GM18499 (cell line): ENCODE data around the gene LRRC45.

Experiments used
- ATAC-seq: cut with Tn5 transposase; IDR thresholded peaks from one replicate; pipeline ENCODE4 v1.9.1; 2021; ENCODE audit warnings: moderate number of reproducible peaks; ENCODE audit not compliant: insufficient read depth, unreplicated experiment

LRRC45 gene

GRCh38 chr17:81993729-81994592, 29.1 kb upstream of the LRRC45 start:
- no peak for ATAC-seq

GRCh38 chr17:81994593-81995462, 28.3 kb upstream of the LRRC45 start:
- no peak for ATAC-seq

DNA sequence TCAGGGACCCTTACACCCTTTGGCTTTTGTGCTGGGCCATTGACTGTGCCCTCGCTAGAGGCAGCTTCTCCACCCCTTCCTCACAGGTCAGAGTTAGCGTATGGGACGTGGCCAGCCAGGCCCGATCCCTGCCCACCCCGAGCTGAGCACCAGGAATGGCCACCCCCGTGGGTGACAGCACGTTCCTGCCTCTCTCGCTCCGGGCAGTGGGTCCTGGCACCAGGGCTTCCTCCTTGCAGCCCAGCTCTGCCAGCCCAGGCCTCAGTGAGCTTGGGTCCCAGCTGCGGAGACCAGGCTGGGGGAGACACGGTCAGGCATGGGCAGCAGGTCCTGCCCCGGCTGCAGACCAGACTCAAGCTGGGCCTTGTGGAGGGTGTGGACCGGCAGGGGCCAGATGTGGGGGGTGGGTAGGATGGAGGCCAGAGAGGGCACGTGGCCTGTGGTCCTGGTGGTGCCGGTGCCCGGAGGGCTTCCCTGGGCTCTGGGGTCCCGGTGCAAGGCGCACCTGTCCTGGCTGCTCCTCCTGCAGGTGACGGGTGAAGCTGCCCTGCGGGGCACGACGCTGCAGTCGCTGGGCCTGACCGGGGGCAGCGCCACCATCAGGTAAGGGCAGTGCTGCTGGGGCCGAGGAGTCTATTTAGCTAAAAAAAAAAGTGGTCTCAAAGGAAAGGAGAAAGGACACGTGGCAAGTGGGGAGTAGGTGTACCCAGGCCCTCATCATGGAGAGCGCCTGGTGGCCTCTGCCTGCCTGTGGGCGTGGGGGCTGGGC, 27.5 kb upstream of the LRRC45 start:
- ATAC-seq = no peak

- ATAC-seq = no peak
Observed at GRCh38 chr17:81996232-81996756, 26.8 kb upstream of the LRRC45 start.

DNA sequence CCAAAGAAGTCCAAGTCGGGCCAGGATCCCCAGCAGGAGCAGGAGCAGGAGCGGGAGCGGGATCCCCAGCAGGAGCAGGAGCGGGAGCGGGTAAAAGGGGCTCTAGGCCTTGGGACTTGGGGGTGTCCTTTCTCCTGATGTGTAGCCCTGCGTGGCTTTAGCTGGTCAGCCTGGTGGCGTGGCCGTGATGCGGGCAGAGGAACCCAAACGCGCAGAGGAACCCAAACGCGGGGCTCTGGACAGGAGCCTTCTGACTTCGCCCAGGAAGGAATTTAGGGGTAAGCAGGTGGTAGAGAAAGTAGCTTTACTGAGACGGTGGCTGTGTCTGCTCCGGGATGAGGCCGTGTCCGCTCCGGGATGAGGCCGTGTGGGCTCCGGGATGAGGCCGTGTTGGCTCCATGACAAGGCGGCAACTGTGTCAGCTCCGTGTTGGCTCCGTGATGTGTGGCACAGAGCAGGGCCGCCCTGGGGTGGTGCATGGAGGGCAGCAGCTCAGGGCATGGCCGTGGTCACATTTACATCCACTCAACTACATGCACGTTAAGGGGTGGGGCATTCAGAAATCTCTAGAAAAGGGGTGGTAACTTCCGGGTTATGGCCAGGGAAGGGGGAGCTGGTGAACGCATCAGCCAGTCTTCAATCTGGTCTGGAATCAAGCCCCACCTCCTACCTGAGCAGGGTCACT, 26.2 kb upstream of the LRRC45 start:
- ATAC-seq = no peak

GRCh38 chr17:81998212-81998611, 24.9 kb upstream of the LRRC45 start:
- no peak for ATAC-seq

DNA sequence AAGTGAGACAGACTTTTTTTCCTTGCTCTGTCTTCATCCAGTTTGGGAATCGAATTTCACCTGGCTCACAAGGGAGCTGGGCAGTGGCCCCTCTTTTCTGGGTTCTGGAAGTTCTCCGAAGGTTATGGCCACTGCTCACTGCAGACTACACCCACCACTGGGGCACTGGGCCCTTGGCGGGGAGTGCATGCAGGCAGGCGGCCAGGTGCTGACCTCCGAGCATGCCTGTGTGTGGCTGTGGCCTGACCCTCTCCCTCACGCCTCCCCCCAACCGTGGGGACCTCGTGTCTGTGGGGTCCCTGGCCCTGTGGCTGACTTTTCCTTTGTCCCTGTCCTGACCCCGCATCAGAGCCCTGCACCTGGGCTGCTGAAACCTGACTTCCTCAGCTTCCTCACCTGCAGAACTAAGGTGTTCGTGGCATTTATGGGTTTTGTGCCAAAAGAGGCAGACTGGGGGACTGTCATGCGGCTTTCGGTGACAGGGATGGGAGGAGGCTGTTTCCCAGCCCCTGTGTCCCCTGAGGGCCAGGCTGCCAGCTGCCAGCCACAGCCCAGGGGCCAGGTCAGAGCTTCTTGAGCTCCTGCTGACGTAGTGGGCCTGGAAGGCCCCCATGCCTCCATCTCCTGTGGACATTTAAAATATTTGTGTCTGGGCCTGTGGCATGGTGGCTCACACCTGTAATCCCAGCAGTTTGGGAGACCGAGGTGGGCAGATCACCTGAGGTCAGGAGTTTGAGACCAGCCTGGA, 24.2 kb upstream of the LRRC45 start:
- ATAC-seq = no peak

DNA sequence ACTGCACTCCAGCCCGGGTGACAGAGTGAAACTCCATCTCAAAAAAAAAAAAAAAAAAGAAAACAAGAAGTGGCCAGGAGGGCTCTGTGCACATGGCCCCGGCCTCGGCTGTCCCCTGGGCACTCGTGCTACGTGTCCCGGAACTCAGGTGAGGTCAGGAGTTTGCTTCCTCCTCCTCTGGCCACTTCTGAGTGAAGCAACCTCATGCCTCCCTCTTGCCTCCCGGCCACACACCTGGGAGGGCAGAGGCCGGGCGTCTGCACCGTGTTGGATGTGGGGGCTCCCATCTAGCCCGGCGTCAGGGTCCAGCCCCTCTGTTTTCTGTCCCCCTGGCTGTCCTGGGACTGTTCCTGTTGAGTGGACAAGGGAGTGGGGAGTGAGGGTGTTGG, 23.5 kb upstream of the LRRC45 start:
- ATAC-seq = no peak

DNA sequence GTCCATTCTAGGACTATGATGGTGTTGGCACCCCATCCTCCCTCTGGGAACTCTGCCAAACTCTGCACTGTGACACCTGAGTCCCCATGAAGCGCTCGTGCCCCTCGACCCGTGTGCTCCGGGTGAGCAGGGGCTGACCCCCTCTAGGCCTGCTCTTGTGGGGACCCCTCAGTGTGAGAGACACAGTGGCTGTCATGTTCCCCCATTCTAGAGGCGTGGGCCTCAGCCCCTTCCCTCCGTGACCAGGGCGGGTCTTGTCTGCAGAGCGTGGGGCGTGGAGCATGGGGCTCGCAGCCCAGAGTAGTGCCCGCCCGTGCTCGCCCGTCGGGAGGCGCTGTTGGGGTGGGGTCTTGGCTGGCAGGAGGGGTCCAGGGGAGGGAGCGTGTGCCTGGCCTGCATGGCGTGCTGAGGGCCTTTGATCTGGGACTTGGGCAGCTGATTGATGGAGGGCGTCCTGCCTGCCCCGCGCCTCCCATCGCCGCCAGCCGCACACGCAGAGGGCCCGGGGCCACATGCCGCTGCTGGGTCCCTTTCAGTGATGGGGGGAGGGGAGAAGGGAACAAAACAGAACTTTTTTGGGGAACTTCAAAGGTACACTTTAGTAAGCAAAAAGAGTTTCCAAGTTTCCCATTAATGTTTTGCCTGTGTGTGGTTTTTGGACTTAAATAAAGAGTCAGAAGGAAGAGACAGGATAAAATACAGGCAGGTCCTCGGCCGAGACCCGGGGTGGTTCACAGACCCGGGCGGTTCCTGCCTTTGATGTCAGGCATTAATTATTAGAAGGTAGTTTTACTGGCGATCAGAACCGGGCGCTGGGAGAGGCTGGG, 22.9 kb upstream of the LRRC45 start:
- ATAC-seq = no peak

DNA sequence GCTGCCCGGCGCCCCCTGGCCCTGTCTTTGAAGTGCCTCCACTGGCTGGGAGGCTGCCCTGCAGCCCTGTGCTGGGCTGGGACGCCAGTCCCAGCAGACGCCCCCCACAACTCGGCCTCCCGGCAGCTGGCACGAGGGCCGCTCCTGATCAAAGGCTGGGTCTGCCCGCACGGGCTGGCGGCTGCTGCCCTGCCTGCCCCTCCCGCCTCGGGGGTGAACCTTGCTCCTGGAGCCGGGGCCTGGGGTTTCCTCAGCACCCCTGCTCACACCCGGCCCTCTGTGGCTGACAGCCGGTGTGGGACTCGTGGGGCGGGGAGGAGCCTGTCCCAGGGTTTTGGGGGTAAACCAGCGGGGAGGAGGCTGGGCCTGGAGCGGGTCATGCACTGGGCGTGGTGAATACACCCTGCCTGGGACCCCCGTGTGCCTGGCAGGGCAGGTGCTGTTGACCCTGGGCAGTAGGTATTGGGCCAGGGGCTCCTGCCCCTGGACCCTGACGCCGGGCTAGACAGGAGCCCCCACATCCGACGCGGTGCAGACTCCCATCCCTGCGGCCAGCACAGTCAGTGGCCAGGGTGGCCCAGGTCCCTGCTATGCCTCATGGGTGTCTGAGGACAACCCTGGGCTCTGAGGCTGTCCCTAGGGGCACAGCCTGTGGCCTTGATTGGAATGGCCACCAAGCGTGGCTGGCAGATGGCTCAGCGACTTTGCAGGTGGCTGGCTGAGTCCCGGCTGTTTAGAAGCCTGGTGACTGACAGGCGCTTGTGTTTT, 22.1 kb upstream of the LRRC45 start:
- no peak for ATAC-seq

DNA sequence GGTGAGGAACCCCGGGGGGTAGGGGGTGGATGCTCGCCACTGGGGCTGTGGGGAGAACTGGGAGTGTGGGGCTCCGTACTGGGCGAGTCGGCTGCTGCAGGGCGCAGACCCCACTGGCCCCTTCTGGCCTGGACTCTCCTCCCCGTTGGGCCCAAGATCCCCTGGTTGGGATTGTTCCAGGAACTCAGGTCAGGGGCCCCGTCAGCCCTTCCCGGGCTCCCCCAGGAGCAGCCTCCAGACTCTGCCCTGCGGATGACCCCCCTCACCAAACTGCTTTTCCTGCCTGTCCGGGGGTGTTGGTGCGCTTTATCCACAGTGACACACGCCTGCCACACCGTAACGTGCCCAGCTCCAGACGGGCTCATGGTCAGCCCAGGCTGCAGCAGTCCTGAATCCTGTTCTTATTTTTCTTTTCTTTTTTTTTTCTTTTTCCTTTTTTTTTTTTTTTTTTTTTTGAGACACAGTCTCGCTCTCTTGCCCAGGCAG, 21.5 kb upstream of the LRRC45 start:
- ATAC-seq = no peak

GRCh38 chr17:82003411-82004381, 19.4 kb upstream of the LRRC45 start:
- no peak for ATAC-seq

DNA sequence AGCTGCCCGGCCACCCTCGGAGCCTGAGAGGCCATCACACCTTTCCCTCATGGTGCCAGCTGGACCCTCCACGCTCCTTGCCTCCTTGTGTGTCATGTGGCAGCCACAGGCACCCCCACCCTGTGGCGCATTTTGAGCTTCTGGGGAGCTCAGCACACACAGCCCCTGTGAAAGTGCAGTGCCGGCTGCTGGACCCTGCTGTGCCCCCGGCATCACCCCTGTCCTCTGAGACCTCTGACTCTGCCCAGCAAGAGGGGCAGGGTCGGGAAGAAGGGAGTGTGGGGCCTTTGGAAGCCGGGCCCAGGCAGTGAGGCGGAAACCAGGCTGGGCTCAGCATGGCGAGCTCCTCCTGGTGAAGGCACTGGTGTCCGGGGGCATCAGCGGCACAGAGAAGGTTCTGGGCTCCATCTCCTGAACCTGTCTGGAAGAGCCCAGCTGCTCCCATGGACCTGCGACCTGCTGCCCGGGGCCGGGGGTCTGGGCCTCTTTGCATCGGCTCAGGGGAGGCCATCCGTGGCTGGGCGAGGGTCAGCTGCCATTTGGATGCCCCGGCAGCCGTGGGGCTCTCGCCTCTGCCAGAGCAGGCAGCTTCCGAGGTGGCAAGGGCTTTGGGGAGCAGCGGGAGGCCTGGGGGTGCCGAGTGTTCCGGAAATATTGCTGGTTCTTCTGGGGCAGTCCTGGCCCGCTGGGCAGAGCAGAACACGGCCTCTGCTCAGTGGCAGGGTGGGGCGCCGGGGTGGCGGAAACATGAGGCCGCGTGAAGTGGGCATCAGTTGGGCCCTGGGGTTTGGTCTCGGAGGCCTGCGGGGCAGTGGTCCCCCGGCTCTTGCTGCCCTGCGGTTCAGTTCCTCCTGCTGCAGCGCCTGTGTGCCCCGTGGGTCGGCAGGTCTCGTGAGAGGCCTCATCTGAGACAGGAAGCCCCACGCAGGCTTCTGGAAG, 18.3 kb upstream of the LRRC45 start:
- ATAC-seq = no peak

DNA sequence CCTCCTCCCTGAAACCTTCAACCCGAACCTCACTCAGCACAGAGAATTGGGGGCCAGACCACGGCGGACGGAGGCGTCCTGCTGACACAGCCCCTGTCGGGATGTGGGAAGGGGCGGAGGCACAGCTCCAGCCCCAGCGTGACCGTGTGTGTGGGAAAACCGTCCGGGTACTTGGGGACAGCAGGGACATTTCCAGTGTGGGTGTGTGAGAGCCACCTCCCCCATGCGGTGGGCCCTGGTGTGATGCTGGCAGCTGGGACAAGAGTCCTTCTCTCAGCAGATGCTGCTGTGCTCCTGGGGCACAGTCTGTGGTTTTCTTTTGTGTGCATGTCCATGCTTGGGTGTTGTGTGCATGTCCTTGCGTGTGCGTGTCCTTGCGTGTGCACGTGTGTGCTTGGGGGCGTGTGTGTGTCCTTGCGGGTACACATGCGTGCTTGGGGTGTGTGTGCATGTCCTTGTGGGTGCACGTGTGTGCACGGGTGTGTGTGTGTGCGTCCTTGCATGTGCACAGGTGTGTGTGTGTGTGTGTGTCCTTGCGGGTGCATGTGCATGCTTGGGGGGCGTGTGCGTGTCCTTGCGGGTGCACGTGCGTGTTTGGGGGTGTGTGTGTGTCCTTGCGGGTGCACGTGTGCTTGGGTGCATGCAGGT, 17.3 kb upstream of the LRRC45 start:
- no peak for ATAC-seq
